Smooth muscle cell (in vitro differentiated cells): Measurements from ENCODE around the gene TALDO1. TPM values are rescaled to one million over a fixed set of nuclear protein-coding genes. Genes with fewer than 3 reads are reported as not detected.

Experiments
- DNase-seq: peaks from one replicate; lab custom pipeline; 2025; ENCODE audit not compliant: unreplicated experiment; lab: John Stamatoyannopoulos, UW
- H2AFZ ChIP-seq: fragments of 200-600 bp; sonication (generic); 2 replicates; pipeline ENCODE4 v1.6.0; 2016; ENCODE audit warnings: antibody characterized with exemption, low read depth, mild to moderate bottlenecking
- H3F3A ChIP-seq: fragments of 200-600 bp; sonication (generic); 2 replicates; pipeline ENCODE4 v1.6.0; 2017; ENCODE audit warnings: antibody characterized with exemption, low read depth
- H3K27ac ChIP-seq: fragments of 200-600 bp; sonication (generic); 2 replicates; pipeline ENCODE4 v1.5.1; 2016; ENCODE audit warnings: low read depth, mild to moderate bottlenecking
- H3K27me3 ChIP-seq: fragments of 200-600 bp; sonication (generic); 2 replicates; pipeline ENCODE4 v1.6.1; 2016; ENCODE audit warnings: low read depth, mild to moderate bottlenecking
- H3K36me3 ChIP-seq: fragments of 200-600 bp; sonication (generic); 2 replicates; pipeline ENCODE4 v1.5.1; 2016; ENCODE audit warnings: low read depth
- H3K4me1 ChIP-seq: fragments of 200-600 bp; sonication (generic); 2 replicates; pipeline ENCODE4 v1.5.1; 2016; ENCODE audit warnings: low read depth
- H3K4me2 ChIP-seq: fragments of 200-600 bp; sonication (generic); 2 replicates; pipeline ENCODE4 v1.6.0; 2016; ENCODE audit warnings: mild to moderate bottlenecking
- H3K4me3 ChIP-seq: fragments of 200-600 bp; sonication (generic); 2 replicates; pipeline ENCODE4 v1.5.1; 2016; ENCODE audit warnings: mild to moderate bottlenecking
- H3K79me2 ChIP-seq: fragments of 200-600 bp; sonication (generic); 2 replicates; pipeline ENCODE4 v1.6.0; 2016; ENCODE audit warnings: low read depth, mild to moderate bottlenecking
- H3K9ac ChIP-seq: fragments of 200-600 bp; sonication (generic); 2 replicates; pipeline ENCODE4 v1.6.0; 2016; ENCODE audit warnings: low read depth
- H3K9me3 ChIP-seq: fragments of 200-600 bp; sonication (generic); replicated peaks from 2 replicates; pipeline ENCODE4 v1.5.1; 2016; ENCODE audit warnings: low read depth
- H4K20me1 ChIP-seq: fragments of 200-600 bp; sonication (generic); 2 replicates; pipeline ENCODE4 v1.6.0; 2016; ENCODE audit warnings: low read depth
- CTCF ChIP-seq: fragments of 200-600 bp; sonication (generic); IDR thresholded peaks from 2 replicates; pipeline ENCODE4 v1.5.1; 2017; ENCODE audit warnings: borderline replicate concordance, mild to moderate bottlenecking, antibody characterized with exemption; ENCODE audit not compliant: insufficient read depth, poor library complexity, severe bottlenecking
- WGBS: methylation state at CpG from one replicate; pipeline ENCODE4 v1.1.7; 2016; ENCODE audit warnings: low lambda C conversion rate; 5-methylcytosine and 5-hydroxymethylcytosine counted together
- polyA plus RNA-seq: library from polyadenylated mRNA; unstranded; fragments of >200 nt; fragmentation: Nextera tagmentation; extraction: Ambion mirVana; gene quantifications from 2 replicates; pipeline ENCODE4 v1.2.1, GENCODE V29; 2016
- total RNA-seq: library from RNA; depleted of rRNA; stranded (reverse); fragments of >200 nt; gene quantifications from 2 replicates; pipeline ENCODE4 v1.2.3, GENCODE V29; 2014

TALDO1 gene
- total and polyA plus RNA-seq, 2 experiments from 2014 or later, result 100 to 155 TPM

- 44% methylated on average over 16 of the region's 18 CpGs for WGBS
- DNase-seq, result no peak
- peaks cover 16% of the 10 kb centered on the region for H3K79me2 ChIP-seq
Observed at GRCh38 chr11:804599-804964, 57.3 kb downstream of the TALDO1 start.

GRCh38 chr11:808427-809286 lies 61.4 kb downstream of the TALDO1 start:
- WGBS, result 35% methylated on average over 36 of the region's 36 CpGs

More at GRCh38 chr11:804599-804964, 57.3 kb downstream of the TALDO1 start:
- H3K9ac ChIP-seq, result no peak overlapping the region
- H3K36me3 ChIP-seq, result no peaks in the 10 kb centered on the region
- H3K9me3 ChIP-seq, result no peaks in the 10 kb centered on the region
- no peak for TF ChIP-seq CTCF
- H3K27ac ChIP-seq, result no peak overlapping the region
- peaks cover 16% of the 10 kb centered on the region for H3K4me1 ChIP-seq
- peak overlapping the region; percentile 98 for H3K4me2 ChIP-seq
- no peaks in the 10 kb centered on the region for H3F3A ChIP-seq
- no peaks in the 10 kb centered on the region for H3K27me3 ChIP-seq
- no peak overlapping the region for H2AFZ ChIP-seq
- H4K20me1 ChIP-seq, result no peaks in the 10 kb centered on the region
- peak overlapping the region; percentile 76 for H3K4me3 ChIP-seq

GRCh38 chr11:809287-810039 lies 62.2 kb downstream of the TALDO1 start, which contains the start of gene RPLP2:
Gene RPLP2 (plus strand): TSS chr11:809967. CDS start chr11:810235, 268 bp downstream.
- H3K4me3 ChIP-seq, result peak within 1 kb of the TSS; percentile 95
- peak within 1 kb of the TSS; percentile 98 for H3K9ac ChIP-seq
- TF ChIP-seq CTCF, result no peak
- peaks cover 19% of the 10 kb centered on the region for H3K4me1 ChIP-seq
- peaks cover 38% of the 10 kb centered on the region for H3K79me2 ChIP-seq
- H3K4me2 ChIP-seq, result peak within 1 kb of the TSS; percentile 99
- H2AFZ ChIP-seq, result peak within 1 kb of the TSS; percentile 36
- no peaks in the 10 kb centered on the region for H3K9me3 ChIP-seq
- H3K27ac ChIP-seq, result peak within 1 kb of the TSS; percentile 98
- peaks cover 11% of the 10 kb centered on the region for H3F3A ChIP-seq
- DNase-seq, result peak; percentile 99
- no peaks in the 10 kb centered on the region for H3K27me3 ChIP-seq
- H3K36me3 ChIP-seq, result no peaks in the 10 kb centered on the region
- peaks cover 35% of the 10 kb centered on the region for H4K20me1 ChIP-seq
- under 1% methylated on average over 73 of the region's 81 CpGs for WGBS

More at GRCh38 chr11:808427-809286, 61.4 kb downstream of the TALDO1 start:
- DNase-seq, result no peak
- peaks cover 35% of the 10 kb centered on the region for H4K20me1 ChIP-seq
- H3K36me3 ChIP-seq, result no peaks in the 10 kb centered on the region
- peaks cover 38% of the 10 kb centered on the region for H3K79me2 ChIP-seq
- H3K27ac ChIP-seq, result peak overlapping the region; percentile 98
- H3K9me3 ChIP-seq, result no peaks in the 10 kb centered on the region
- H2AFZ ChIP-seq, result peak overlapping the region; percentile 36
- H3K4me3 ChIP-seq, result peak overlapping the region; percentile 95
- H3K4me1 ChIP-seq, result peaks cover 25% of the 10 kb centered on the region
- no peaks in the 10 kb centered on the region for H3K27me3 ChIP-seq
- no peak for TF ChIP-seq CTCF
- H3K4me2 ChIP-seq, result peak overlapping the region; percentile 99
- peak overlapping the region; percentile 98 for H3K9ac ChIP-seq
- H3F3A ChIP-seq, result peaks cover 11% of the 10 kb centered on the region
